Suprapubic skin (tissue), 3 donors: Measurements from ENCODE around the gene FAM222A.

ENCODE experiments used
- CTCF ChIP-seq, 2 donors: fragments of 200-600 bp in 1 of 2; fragments of 450-650 bp in 1 of 2; sonication (generic) in 1 of 2; IDR thresholded peaks; one replicate each; pipeline ENCODE4 v1.5.1; 2016 to 2019; ENCODE audit warnings: antibody characterized with exemption in 2 of 2, mild to moderate bottlenecking in 1 of 2, moderate library complexity in 1 of 2
- EP300 ChIP-seq: sonication (generic); formaldehyde crosslinking; IDR thresholded peaks from one replicate; pipeline ENCODE4 v1.6.1; 2017; ENCODE audit warnings: antibody characterized with exemption
- POLR2A ChIP-seq, 2 donors: fragments of 450-650 bp; IDR thresholded peaks; one replicate each; pipeline ENCODE4 v1.6.1; 2017; ENCODE audit warnings: antibody characterized with exemption in 2 of 2, mild to moderate bottlenecking in 2 of 2, moderate library complexity in 2 of 2

- TF ChIP-seq CTCF (IDR thresholded peaks at IDR 0.05) (no peak), EP300 (no peak), POLR2A (IDR thresholded peaks at IDR 0.05) (no peak)
These were observed 12.6 kb upstream of the FAM222A start for GRCh38 chr12:109701064-109701463.
